ENCODE data around the gene NEXN.

NEXN gene

DNA sequence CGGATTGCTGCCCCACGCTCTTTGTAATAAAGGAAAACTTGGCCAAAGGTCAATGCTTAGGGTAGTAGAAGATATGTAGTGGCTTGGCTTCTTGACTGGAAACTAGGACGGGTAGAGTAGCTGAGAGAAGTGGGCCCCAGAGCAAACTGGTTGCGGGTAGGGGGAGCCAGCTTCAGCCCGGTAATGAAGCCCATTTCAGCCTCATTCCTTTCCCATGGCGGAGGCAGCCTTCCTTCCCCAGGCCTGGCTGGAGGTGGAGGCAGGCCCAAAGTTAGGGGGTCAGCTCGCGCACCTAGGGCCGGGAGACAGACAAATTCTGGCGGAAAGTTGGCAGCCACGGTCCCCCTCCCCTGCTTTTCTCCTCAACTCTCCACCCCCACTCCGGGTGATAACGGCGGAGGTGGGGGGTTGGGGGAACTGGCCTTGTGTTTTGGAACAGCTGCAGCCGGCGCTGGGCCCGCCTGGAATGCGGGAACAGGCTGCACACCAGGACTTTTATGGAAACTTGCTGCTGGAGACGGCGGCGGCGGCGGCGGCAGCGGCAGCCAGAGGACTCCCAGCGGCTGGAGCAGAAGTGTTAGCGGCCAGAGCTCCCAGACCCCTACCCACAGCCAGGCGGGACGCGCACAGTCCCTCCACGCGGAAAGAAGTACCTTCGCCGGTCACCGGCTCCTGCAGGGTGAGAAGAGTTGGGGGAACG lies at the start of gene NEXN:
Gene NEXN, plus strand, starts transcription at position 544 of the 700 bp plus-strand sequence. CDS start 27,483 bp downstream, outside the sequence.
- DNase-seq (ENCODE audit: low read depth, low spot score) = no peak

- no peak for DNase-seq (ENCODE audit: low read depth, low spot score)
These were observed 46.9 kb upstream of the NEXN start for GRCh38 chr1:77841574-77841973.

DNA sequence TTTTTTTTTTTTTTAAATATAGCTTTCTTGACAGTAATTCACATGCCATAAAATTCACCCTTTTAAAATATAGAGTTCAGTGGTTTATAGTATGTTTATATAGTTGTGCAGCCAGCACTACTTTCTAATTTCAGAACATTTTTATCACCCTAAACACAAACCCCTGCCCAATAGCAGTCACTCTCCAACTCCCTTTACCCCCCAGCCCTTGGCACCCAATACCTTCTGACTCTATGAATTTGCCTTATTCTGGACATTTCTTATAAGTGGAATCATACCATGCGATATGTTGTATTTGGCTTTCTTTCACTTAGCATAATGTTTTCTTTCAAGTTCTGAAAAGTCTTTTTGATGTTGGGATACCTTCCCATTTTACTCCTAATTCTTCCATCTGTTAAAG lies 42.5 kb upstream of the NEXN start:
- DNase-seq (ENCODE audit: low read depth, low spot score) = no peak

GRCh38 chr1:77846966-77847365 lies 41.5 kb upstream of the NEXN start:
- no peak for DNase-seq (ENCODE audit: low read depth, low spot score)

- no peak for DNase-seq (ENCODE audit: low read depth, low spot score)
These were observed 40.8 kb upstream of the NEXN start for GRCh38 chr1:77847621-77848080.

GRCh38 chr1:77850082-77850481 lies 38.3 kb upstream of the NEXN start:
- DNase-seq (ENCODE audit: low read depth, low spot score) = no peak

GRCh38 chr1:77857552-77857951 lies 30.9 kb upstream of the NEXN start:
- no peak for DNase-seq (ENCODE audit: low read depth, low spot score)

- no peak for DNase-seq (ENCODE audit: low read depth, low spot score)
These were observed 29.7 kb upstream of the NEXN start for GRCh38 chr1:77858725-77859124.

GRCh38 chr1:77859248-77859647 lies 29.2 kb upstream of the NEXN start:
- DNase-seq (ENCODE audit: low read depth, low spot score) = no peak

DNA sequence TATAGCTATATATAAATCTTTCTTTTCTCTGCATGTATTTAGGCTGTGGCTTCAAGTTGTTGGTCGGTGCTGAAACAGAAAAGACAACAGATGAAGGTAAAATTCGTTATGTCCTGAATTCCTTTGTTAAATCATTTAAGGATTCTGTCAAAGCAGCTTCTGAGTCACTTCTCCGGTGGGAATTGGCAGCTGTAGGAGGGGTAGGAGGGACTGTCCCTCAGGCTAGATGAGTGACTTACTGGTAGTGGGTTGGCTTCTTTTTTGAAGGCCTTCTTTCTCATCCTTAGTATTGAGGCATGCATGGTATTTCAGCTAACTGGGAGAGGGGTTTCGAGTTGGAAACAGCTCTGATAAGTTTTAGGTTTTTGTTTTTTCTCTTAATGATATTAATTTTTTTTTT lies 22.1 kb upstream of the NEXN start:
- no peak for DNase-seq (ENCODE audit: low read depth, low spot score)

- DNase-seq (ENCODE audit: low read depth, low spot score) = no peak
These were observed 15.8 kb upstream of the NEXN start for GRCh38 chr1:77872645-77873044.

- no peak for DNase-seq (ENCODE audit: low read depth, low spot score)
These were observed 15.0 kb upstream of the NEXN start for GRCh38 chr1:77873461-77873860.

GRCh38 chr1:77874804-77875445 lies 13.5 kb upstream of the NEXN start:
- DNase-seq (ENCODE audit: low read depth, low spot score) = no peak

GRCh38 chr1:77876884-77877283 lies 11.5 kb upstream of the NEXN start:
- no peak for DNase-seq (ENCODE audit: low read depth, low spot score)

- no peak for DNase-seq (ENCODE audit: low read depth, low spot score)
These were observed 7.4 kb upstream of the NEXN start for GRCh38 chr1:77881061-77881460.

- DNase-seq (ENCODE audit: low read depth, low spot score) = no peak
These were observed 6.0 kb upstream of the NEXN start for GRCh38 chr1:77882411-77882810.

- DNase-seq (ENCODE audit: low read depth, low spot score) = no peak
These were observed 588 bp downstream of the NEXN start for GRCh38 chr1:77888781-77889642.

DNA sequence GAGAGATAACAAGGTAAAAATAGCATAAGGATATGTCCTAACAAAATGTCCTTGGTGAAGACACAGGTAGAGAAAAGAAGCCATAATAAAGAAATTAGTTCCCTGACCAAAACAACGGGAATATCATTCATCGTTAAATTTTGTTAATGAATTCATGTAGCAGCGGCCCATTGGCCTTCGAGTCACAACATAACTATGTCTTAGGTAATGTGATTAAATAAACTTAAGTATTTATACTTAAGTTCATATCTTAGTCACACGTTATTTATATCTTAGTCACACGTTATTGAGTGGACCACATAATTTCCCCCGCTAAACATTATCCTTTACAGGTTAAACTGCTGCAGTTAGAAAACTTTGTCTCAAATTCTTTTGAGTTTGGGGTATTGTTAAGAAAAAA lies 1.2 kb downstream of the NEXN start:
- DNase-seq (ENCODE audit: low read depth, low spot score) = no peak

DNA sequence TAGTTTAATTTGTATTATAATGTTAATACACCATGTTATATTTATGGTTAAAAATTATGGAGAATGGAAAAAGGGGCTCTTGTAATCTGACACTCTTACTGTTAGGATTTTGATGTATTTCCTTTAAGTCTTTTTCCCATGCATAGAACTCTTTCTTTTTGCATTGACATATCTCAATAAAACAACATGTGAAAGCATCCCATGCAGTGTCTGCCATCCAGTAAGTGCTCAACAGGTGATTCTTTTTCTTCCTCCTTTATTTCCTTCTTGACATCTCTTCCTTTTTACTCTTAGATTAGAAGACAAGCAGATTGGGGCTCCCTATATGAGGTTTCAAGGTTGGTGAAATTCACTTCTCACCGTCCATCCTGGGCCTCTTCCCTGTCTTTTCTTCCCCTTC lies 2.8 kb downstream of the NEXN start:
- no peak for DNase-seq (ENCODE audit: low read depth, low spot score)

- no peak for DNase-seq (ENCODE audit: low read depth, low spot score)
These were observed 11.4 kb downstream of the NEXN start for GRCh38 chr1:77899647-77900320.

DNA sequence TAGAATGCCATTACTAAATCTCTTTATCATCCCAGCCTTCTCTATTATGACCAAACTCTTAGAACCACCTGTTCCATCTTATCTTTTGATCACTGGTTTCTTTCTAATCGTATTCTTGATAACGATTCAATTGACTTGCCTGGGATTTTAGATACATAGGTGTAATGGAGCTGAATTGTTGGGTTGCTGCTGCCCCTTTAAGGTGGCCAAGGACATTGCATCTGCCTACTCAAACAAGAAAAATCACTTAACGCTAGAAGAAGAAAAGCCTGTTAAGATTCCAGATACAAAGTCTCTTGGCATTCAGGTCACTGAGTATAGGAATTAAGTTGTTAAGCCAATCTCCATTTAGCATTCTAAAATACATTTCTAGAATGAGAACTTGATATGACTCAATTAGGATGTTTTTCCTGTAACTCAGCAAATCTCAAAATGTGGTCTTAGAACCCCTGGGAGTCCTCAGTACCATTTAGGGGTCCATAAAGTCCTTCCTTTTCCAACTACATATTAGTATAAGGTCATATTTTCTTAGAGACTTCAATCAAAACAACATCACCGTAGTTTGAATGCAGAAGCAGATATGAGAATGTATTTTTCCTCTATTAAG lies 12.4 kb downstream of the NEXN start:
- DNase-seq (ENCODE audit: low read depth, low spot score) = no peak
